Urinary bladder (tissue), 4 donors: Measurements from ENCODE around the gene S100A7. TPM values are rescaled to one million over a fixed set of nuclear protein-coding genes. Genes with fewer than 3 reads are reported as not detected.
"Not testable (repeated sequence)": the region's sequence is repeated elsewhere in the genome, so short reads cannot be mapped to it uniquely, and the experiment has no call there.

Experiments used
- DNase-seq: peaks from one replicate; pipeline ENCODE4 v3.0.0-alpha.2; 2015; ENCODE audit errors: extremely low spot score
- H3K27ac ChIP-seq: one replicate; pipeline ENCODE4 v1.5.1; 2013; ENCODE audit warnings: low read depth, mild to moderate bottlenecking, moderate library complexity
- H3K36me3 ChIP-seq: one replicate; pipeline ENCODE4 v1.6.1; 2013; ENCODE audit warnings: mild to moderate bottlenecking, moderate library complexity; ENCODE audit not compliant: insufficient read depth
- H3K4me1 ChIP-seq: one replicate; pipeline ENCODE4 v1.6.1; 2013; ENCODE audit warnings: mild to moderate bottlenecking, moderate library complexity; ENCODE audit not compliant: insufficient read depth
- H3K4me3 ChIP-seq: one replicate; pipeline ENCODE4 v1.5.1; 2013; ENCODE audit warnings: low read depth, low read length
- WGBS: extraction: QIAGEN DNeasy Blood & Tissue Kit; methylation state at CpG from one replicate; pipeline ENCODE4 v1.1.7; 2013; 5-methylcytosine and 5-hydroxymethylcytosine counted together
- polyA plus RNA-seq: library from polyadenylated mRNA; stranded (reverse); fragments of 200-250 nt; gene quantifications from one replicate; pipeline ENCODE4 v1.2.3, GENCODE V29; 2013
- total RNA-seq: library from RNA; depleted of rRNA; stranded (reverse); fragments of >200 nt; gene quantifications from one replicate; pipeline ENCODE4 v1.2.3, GENCODE V29; 2014
- donor health status: healthy with polysubstance abuse.
- donor health status: healthy.

Gene S100A7
- total and polyA plus RNA-seq, 2 donors, result not detected

GRCh38 chr1:153462741-153463140, 2.3 kb upstream of the S100A7 start:
- not testable (repeated sequence) for H3K36me3 ChIP-seq, H3K4me3 ChIP-seq, DNase-seq, H3K27ac ChIP-seq, H3K4me1 ChIP-seq

- 70% methylated on average over 2 of the region's 2 CpGs for WGBS
- Histone ChIP-seq H3K4me3 (no peak overlapping the region), H3K36me3 (no peaks in the 10 kb centered on the region), H3K4me1 (no peaks in the 10 kb centered on the region), H3K27ac (no peak overlapping the region)
- DNase-seq, result no peak
Measured at GRCh38 chr1:153459655-153460054, 796 bp downstream of the S100A7 start.

GRCh38 chr1:153456396-153456795, 4.1 kb downstream of the S100A7 start:
- H3K27ac ChIP-seq, result no peak overlapping the region
- no peaks in the 10 kb centered on the region for H3K36me3 ChIP-seq
- H3K4me3 ChIP-seq, result no peak overlapping the region
- no peak for DNase-seq
- H3K4me1 ChIP-seq, result no peaks in the 10 kb centered on the region
- 48% methylated on average over 1 of the region's 1 CpG for WGBS

GRCh38 chr1:153448851-153449250, 11.6 kb downstream of the S100A7 start:
- H3K4me1 ChIP-seq, H3K27ac ChIP-seq, H3K4me3 ChIP-seq, DNase-seq, H3K36me3 ChIP-seq: not testable (repeated sequence)
- 68% methylated on average over 4 of the region's 4 CpGs for WGBS

- H3K4me1 ChIP-seq, result no peaks in the 10 kb centered on the region
- DNase-seq, result no peak
- no peak overlapping the region for H3K4me3 ChIP-seq
- no peak overlapping the region for H3K27ac ChIP-seq
- no peaks in the 10 kb centered on the region for H3K36me3 ChIP-seq
- 84% methylated on average over 1 of the region's 1 CpG for WGBS
Measured at GRCh38 chr1:153447498-153448170, 12.8 kb downstream of the S100A7 start.

GRCh38 chr1:153444078-153444477, 16.4 kb downstream of the S100A7 start:
- H3K27ac ChIP-seq, result no peak overlapping the region
- no peaks in the 10 kb centered on the region for H3K36me3 ChIP-seq
- no peak overlapping the region for H3K4me3 ChIP-seq
- 73% methylated on average over 5 of the region's 5 CpGs for whole genome bisulfite sequencing
- no peak for DNase-seq
- H3K4me1 ChIP-seq, result no peaks in the 10 kb centered on the region

- WGBS, result 60% methylated on average over 4 of the region's 4 CpGs
- no peak for DNase-seq
- Histone ChIP-seq H3K27ac (no peak overlapping the region), H3K36me3 (no peaks in the 10 kb centered on the region), H3K4me1 (no peaks in the 10 kb centered on the region), H3K4me3 (no peak overlapping the region)
Measured at GRCh38 chr1:153443486-153443885, 17.0 kb downstream of the S100A7 start.

- Histone ChIP-seq H3K4me1 (no peaks in the 10 kb centered on the region), H3K27ac (no peak overlapping the region), H3K36me3 (no peaks in the 10 kb centered on the region), H3K4me3 (no peak overlapping the region)
- no peak for DNase-seq
- WGBS, result 64% methylated on average over 9 of the region's 9 CpGs
Measured at GRCh38 chr1:153441238-153441755, 19.2 kb downstream of the S100A7 start.

- no peak for DNase-seq
- no peak overlapping the region for H3K27ac ChIP-seq
- no peak overlapping the region for H3K4me3 ChIP-seq
- no peaks in the 10 kb centered on the region for H3K4me1 ChIP-seq
- H3K36me3 ChIP-seq, result no peaks in the 10 kb centered on the region
Measured at GRCh38 chr1:153439273-153439672, 21.2 kb downstream of the S100A7 start.

GRCh38 chr1:153438599-153438998, 21.9 kb downstream of the S100A7 start:
- WGBS, result 68% methylated on average over 7 of the region's 7 CpGs

GRCh38 chr1:153437236-153437635, 23.2 kb downstream of the S100A7 start:
- WGBS, result 88% methylated on average over 4 of the region's 4 CpGs
- DNase-seq, result no peak
- Histone ChIP-seq H3K27ac (no peak overlapping the region), H3K4me1 (no peaks in the 10 kb centered on the region), H3K36me3 (no peaks in the 10 kb centered on the region), H3K4me3 (no peak overlapping the region)

More at GRCh38 chr1:153438599-153438998, 21.9 kb downstream of the S100A7 start:
- H3K36me3 ChIP-seq, result no peaks in the 10 kb centered on the region
- no peaks in the 10 kb centered on the region for H3K4me1 ChIP-seq
- H3K4me3 ChIP-seq, result no peak overlapping the region
- no peak overlapping the region for H3K27ac ChIP-seq
- DNase-seq, result no peak

GRCh38 chr1:153434746-153435455, 25.6 kb downstream of the S100A7 start:
- Histone ChIP-seq H3K4me1 (no peaks in the 10 kb centered on the region), H3K4me3 (no peak overlapping the region), H3K27ac (no peak overlapping the region), H3K36me3 (no peaks in the 10 kb centered on the region)
- no peak for DNase-seq
- 77% methylated on average over 11 of the region's 11 CpGs for WGBS

GRCh38 chr1:153432874-153433681, 27.4 kb downstream of the S100A7 start:
- Histone ChIP-seq H3K36me3 (no peaks in the 10 kb centered on the region), H3K4me3 (no peak overlapping the region), H3K4me1 (no peaks in the 10 kb centered on the region), H3K27ac (no peak overlapping the region)
- DNase-seq, result no peak
- WGBS, result 69% methylated on average over 9 of the region's 9 CpGs

GRCh38 chr1:153431928-153432327, 28.5 kb downstream of the S100A7 start:
- no peaks in the 10 kb centered on the region for H3K4me1 ChIP-seq
- DNase-seq, result no peak
- no peak overlapping the region for H3K27ac ChIP-seq
- no peak overlapping the region for H3K4me3 ChIP-seq
- H3K36me3 ChIP-seq, result no peaks in the 10 kb centered on the region
- 65% methylated on average over 4 of the region's 4 CpGs for WGBS
